Ammon's horn (tissue), 1 donor: ENCODE measurements around the gene BCL2.
"Not testable (repeated sequence)": the region's sequence is repeated elsewhere in the genome, so short reads cannot be mapped to it uniquely, and the experiment has no call there.

Source experiments
- DNase-seq: peaks from one replicate; pipeline ENCODE4 v3.0.0-alpha.2; 2016; ENCODE audit warnings: low spot score

The BCL2 gene

GRCh38 chr18:63234432-63234831 lies 85.1 kb downstream of the BCL2 start:
- no peak for DNase-seq

GRCh38 chr18:63233334-63233733 lies 86.2 kb downstream of the BCL2 start:
- DNase-seq: no peak

GRCh38 chr18:63232826-63233225 lies 86.7 kb downstream of the BCL2 start:
- DNase-seq: no peak

GRCh38 chr18:63229971-63230370 lies 89.6 kb downstream of the BCL2 start:
- DNase-seq: no peak

GRCh38 chr18:63225434-63225833 lies 94.1 kb downstream of the BCL2 start:
- DNase-seq: no peak

GRCh38 chr18:63224630-63225029 lies 94.9 kb downstream of the BCL2 start:
- DNase-seq: no peak

GRCh38 chr18:63223837-63224236 lies 95.7 kb downstream of the BCL2 start:
- DNase-seq: no peak

- DNase-seq: no peak
These were observed 98.7 kb downstream of the BCL2 start for GRCh38 chr18:63220903-63221302.

- no peak for DNase-seq
These were observed 101.1 kb downstream of the BCL2 start for GRCh38 chr18:63218472-63218871.

- DNase-seq: peak; percentile 42
These were observed 102.9 kb downstream of the BCL2 start for GRCh38 chr18:63216516-63217311.

- DNase-seq: no peak
These were observed 105.5 kb downstream of the BCL2 start for GRCh38 chr18:63213936-63214671.

- DNase-seq: no peak
These were observed 106.2 kb downstream of the BCL2 start for GRCh38 chr18:63213331-63213900.

GRCh38 chr18:63210521-63210920 lies 109.0 kb downstream of the BCL2 start:
- DNase-seq: no peak

- no peak for DNase-seq
These were observed 110.9 kb downstream of the BCL2 start for GRCh38 chr18:63208676-63209075.

- no peak for DNase-seq
These were observed 111.7 kb downstream of the BCL2 start for GRCh38 chr18:63207835-63208234.

- no peak for DNase-seq
These were observed 112.3 kb downstream of the BCL2 start for GRCh38 chr18:63207143-63207790.

- DNase-seq: no peak
These were observed 113.0 kb downstream of the BCL2 start for GRCh38 chr18:63206433-63207142.

- DNase-seq: no peak
These were observed 113.7 kb downstream of the BCL2 start for GRCh38 chr18:63205791-63206252.

GRCh38 chr18:63203497-63203896 lies 116.1 kb downstream of the BCL2 start:
- DNase-seq: no peak

GRCh38 chr18:63202828-63203227 lies 116.7 kb downstream of the BCL2 start:
- peak; percentile 60 for DNase-seq

- not testable (repeated sequence) for DNase-seq
These were observed 118.1 kb downstream of the BCL2 start for GRCh38 chr18:63201456-63201855.

- DNase-seq: no peak
These were observed 119.8 kb downstream of the BCL2 start for GRCh38 chr18:63199743-63200241.
